ENCODE results near the gene CDKAL1. TPM values are rescaled to one million over a fixed set of nuclear protein-coding genes. Genes with fewer than 3 reads are reported as not detected.

Gene CDKAL1
- total RNA-seq, 1 donor from 2014 or later, result 13.4 TPM

DNA sequence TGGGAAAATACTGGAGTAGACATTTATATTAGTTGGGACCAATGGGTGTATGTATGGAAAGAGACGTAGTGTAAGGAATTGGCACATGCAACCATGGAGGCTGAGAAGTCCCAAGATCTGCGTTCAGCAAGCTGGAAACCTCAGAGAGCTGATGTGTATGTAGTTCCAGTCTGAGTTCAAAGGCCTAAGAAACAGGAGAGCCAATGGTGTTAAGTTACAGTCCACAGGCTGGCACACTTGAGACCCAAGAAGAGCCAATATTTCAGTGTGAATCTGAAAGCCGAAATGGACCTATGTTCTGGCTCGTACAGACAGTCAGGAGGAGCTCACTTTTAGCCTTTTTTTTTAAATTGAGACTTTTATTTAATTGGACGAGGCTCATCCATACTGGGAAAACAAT lies 244.2 kb downstream of the CDKAL1 start:
- no peaks in the 10 kb centered on the region for H3K36me3 ChIP-seq (ENCODE audit: control insufficient read depth, insufficient read depth, low read length)
- DNase-seq (ENCODE audit: low read depth), result no peak
- TF ChIP-seq, protein P1, sequence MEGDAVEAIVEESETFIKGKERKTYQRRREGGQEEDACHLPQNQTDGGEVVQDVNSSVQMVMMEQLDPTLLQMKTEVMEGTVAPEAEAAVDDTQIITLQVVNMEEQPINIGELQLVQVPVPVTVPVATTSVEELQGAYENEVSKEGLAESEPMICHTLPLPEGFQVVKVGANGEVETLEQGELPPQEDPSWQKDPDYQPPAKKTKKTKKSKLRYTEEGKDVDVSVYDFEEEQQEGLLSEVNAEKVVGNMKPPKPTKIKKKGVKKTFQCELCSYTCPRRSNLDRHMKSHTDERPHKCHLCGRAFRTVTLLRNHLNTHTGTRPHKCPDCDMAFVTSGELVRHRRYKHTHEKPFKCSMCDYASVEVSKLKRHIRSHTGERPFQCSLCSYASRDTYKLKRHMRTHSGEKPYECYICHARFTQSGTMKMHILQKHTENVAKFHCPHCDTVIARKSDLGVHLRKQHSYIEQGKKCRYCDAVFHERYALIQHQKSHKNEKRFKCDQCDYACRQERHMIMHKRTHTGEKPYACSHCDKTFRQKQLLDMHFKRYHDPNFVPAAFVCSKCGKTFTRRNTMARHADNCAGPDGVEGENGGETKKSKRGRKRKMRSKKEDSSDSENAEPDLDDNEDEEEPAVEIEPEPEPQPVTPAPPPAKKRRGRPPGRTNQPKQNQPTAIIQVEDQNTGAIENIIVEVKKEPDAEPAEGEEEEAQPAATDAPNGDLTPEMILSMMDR (IDR thresholded peaks at IDR 0.05; ENCODE audit: insufficient read depth, low read length, severe bottlenecking), result no peak
- FAIRE-seq, result no peak
- no peaks in the 10 kb centered on the region for H3K27me3 ChIP-seq (ENCODE audit: control insufficient read depth, insufficient read depth, low read length)
- no peak overlapping the region for H3K4me3 ChIP-seq (ENCODE audit: low read depth, low read length)

DNA sequence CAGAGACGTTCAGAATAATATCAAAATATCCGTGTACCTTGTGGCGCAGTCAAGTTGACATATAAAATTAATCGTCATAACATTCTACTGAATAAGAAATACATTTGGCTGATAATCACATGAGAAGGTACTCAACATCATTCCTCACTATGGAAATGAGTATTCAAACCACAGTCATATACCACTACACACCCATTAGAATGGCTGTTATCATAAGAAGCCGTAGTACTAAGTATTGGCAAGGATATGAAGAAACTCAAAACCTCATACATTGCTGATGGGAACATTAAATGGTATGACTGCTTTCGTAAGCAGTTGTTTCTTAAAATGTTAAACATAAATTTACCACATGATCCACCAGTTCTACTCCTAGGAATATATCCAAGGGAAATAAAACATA lies 244.7 kb downstream of the CDKAL1 start:
- no peaks in the 10 kb centered on the region for H3K27me3 ChIP-seq (ENCODE audit: control insufficient read depth, insufficient read depth, low read length)
- H3K36me3 ChIP-seq (ENCODE audit: control insufficient read depth, insufficient read depth, low read length), result no peaks in the 10 kb centered on the region
- no peak overlapping the region for H3K4me3 ChIP-seq (ENCODE audit: low read depth, low read length)
- DNase-seq (ENCODE audit: low read depth), result no peak
- FAIRE-seq, result no peak
- TF ChIP-seq, protein P1 (IDR thresholded peaks at IDR 0.05; ENCODE audit: insufficient read depth, low read length, severe bottlenecking), result no peak

DNA sequence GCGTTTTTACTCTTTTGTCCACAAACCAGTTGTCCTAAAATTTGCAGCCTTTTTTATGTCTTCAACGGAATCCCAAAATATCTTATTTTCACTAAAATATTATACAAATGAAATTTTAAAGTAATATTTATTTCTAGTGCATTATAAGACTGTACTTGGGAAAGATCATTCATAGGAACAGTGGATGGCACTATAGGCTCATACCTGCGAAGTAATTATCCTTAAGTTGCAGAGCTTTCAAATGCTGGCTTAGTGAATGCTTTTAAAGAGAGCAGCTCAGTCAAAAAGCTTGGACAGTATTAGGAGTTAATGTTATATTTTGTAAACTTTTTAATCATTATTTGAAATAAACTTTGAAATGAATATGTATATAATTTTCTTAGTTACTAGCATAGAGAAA lies 254.9 kb downstream of the CDKAL1 start:
- Histone ChIP-seq H3K36me3 (ENCODE audit: control insufficient read depth, insufficient read depth, low read length) (no peaks in the 10 kb centered on the region), H3K27me3 (ENCODE audit: control insufficient read depth, insufficient read depth, low read length) (no peaks in the 10 kb centered on the region), H3K4me3 (ENCODE audit: low read depth, low read length) (no peak overlapping the region)
- TF ChIP-seq, protein P1 (IDR thresholded peaks at IDR 0.05; ENCODE audit: insufficient read depth, low read length, severe bottlenecking), result peak; percentile 4
- no peak for FAIRE-seq
- DNase-seq (ENCODE audit: low read depth), result peak; percentile 18

DNA sequence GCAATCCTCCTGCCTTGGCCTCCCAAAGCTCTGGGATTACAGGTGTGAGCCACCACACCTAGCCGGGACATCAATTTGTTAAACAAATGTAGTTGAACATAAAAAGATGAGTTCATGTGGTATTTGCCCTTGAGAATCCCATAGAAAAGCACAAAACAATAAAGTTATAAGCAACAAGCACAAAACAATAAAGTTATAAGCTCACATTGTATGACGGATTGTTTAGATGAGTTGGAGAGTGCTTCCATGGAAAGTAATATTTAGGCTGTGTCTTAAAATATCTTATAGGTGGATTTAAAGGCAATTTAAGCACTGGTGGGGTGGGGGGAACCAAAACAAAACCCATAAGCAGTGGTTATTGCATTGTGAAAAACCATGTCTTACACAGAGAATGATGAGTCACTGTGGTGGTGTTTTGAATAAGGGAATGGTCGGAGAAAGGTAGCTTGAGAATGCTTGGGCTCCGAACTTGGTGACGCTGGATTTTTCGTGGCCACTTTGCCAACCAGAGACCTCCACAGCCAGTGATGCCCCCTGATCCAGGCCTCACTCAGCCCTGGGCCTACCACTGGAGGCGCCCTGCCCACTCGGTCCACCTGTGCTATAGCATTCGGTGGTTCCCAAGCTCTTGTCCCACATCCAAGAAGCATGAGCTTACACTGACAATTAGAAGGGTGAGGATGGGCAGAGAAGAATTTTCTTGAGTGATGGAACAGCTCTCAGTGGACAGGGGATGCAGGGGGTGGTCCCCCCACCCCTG lies 256.0 kb downstream of the CDKAL1 start:
- FAIRE-seq (no peak), DNase-seq (ENCODE audit: low read depth) (no peak)
- H3K36me3 ChIP-seq (ENCODE audit: control insufficient read depth, insufficient read depth, low read length), result no peaks in the 10 kb centered on the region
- TF ChIP-seq, protein P1 (IDR thresholded peaks at IDR 0.05; ENCODE audit: insufficient read depth, low read length, severe bottlenecking), result no peak
- no peak overlapping the region for H3K4me3 ChIP-seq (ENCODE audit: low read depth, low read length)
- no peaks in the 10 kb centered on the region for H3K27me3 ChIP-seq (ENCODE audit: control insufficient read depth, insufficient read depth, low read length)

DNA sequence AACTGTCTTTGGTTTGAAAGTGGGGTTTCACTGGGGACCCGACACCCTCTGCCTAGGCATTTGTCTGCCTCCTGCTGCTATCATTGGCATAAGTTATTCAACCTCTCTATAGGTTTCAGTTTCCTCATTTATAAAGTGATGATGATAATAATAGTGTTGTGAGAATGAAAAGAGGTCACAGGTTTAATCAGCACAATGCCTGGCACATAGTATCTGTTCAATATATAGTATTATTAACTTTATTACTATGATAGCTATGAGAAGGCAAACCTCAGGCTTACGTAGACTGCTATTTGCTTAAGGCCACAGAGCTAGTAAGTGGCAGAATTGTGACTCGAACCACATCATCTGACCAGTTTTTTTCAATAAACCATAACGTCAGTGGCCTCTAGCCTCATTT lies 256.8 kb downstream of the CDKAL1 start:
- no peaks in the 10 kb centered on the region for H3K27me3 ChIP-seq (ENCODE audit: control insufficient read depth, insufficient read depth, low read length)
- H3K4me3 ChIP-seq (ENCODE audit: low read depth, low read length), result no peak overlapping the region
- DNase-seq (ENCODE audit: low read depth), result no peak
- TF ChIP-seq, protein P1 (IDR thresholded peaks at IDR 0.05; ENCODE audit: insufficient read depth, low read length, severe bottlenecking), result no peak
- no peaks in the 10 kb centered on the region for H3K36me3 ChIP-seq (ENCODE audit: control insufficient read depth, insufficient read depth, low read length)
- no peak for FAIRE-seq

DNA sequence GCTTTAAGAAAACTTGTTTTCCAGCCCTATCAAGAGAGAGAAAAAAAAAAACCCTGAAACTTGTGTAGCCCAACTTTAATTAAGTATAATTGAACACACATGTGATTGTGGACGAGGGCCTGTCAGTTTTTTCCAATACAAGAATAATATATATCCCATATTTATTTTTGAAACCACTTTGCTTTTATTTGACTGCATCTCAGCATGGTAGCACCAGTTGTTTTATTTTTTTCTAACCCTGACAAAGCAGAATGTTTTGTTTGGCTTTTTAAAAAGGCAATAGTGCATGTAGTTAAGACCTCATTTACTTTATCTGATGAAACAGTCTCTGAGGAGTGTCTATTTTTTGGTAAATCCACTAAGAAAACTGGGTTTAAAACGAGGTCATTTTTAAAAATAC lies 257.7 kb downstream of the CDKAL1 start:
- Histone ChIP-seq H3K36me3 (ENCODE audit: control insufficient read depth, insufficient read depth, low read length) (no peaks in the 10 kb centered on the region), H3K27me3 (ENCODE audit: control insufficient read depth, insufficient read depth, low read length) (no peaks in the 10 kb centered on the region), H3K4me3 (ENCODE audit: low read depth, low read length) (no peak overlapping the region)
- FAIRE-seq (no peak), DNase-seq (ENCODE audit: low read depth) (no peak)
- TF ChIP-seq, protein P1 (IDR thresholded peaks at IDR 0.05; ENCODE audit: insufficient read depth, low read length, severe bottlenecking), result no peak
